H9 (cell line): Measurements from ENCODE around the gene PCBP1. TPM values are rescaled to one million over a fixed set of nuclear protein-coding genes. Genes with fewer than 3 reads are reported as not detected.
A peak's percentile ranks its signal among the peaks of the same experiment; 100 is the strongest.
"Not testable (repeated sequence)": the region's sequence is repeated elsewhere in the genome, so short reads cannot be mapped to it uniquely, and the experiment has no call there.

Source experiments
- DNase-seq: peaks from one replicate; pipeline ENCODE4 v3.0.0-alpha.2; 2017
- H2AFZ ChIP-seq: one replicate; pipeline ENCODE4 v1.6.1; 2013; ENCODE audit warnings: mild to moderate bottlenecking, low read length, control low read depth, moderate library complexity
- H2AK5ac ChIP-seq: 2 replicates; pipeline ENCODE4 v1.6.1; 2013; ENCODE audit warnings: low read length, control low read depth, mixed read lengths; ENCODE audit not compliant: insufficient read length
- H2BK120ac ChIP-seq: one replicate; pipeline ENCODE4 v1.6.1; 2013; ENCODE audit warnings: low read depth, mild to moderate bottlenecking, low read length, control low read depth, inconsistent platforms; ENCODE audit not compliant: poor library complexity, severe bottlenecking
- H2BK12ac ChIP-seq: 2 replicates; pipeline ENCODE4 v1.6.1; 2013; ENCODE audit warnings: low read length, control low read depth, mixed read lengths, low read depth; ENCODE audit not compliant: insufficient read length
- H2BK15ac ChIP-seq: 2 replicates; pipeline ENCODE4 v1.6.1; 2013; ENCODE audit warnings: low read depth, low read length, control low read depth
- H2BK20ac ChIP-seq: one replicate; pipeline ENCODE4 v1.6.1; 2013; ENCODE audit warnings: low read depth, mild to moderate bottlenecking, low read length, control low read depth, inconsistent platforms; ENCODE audit not compliant: poor library complexity, severe bottlenecking
- H2BK5ac ChIP-seq: 2 replicates; pipeline ENCODE4 v1.6.1; 2013; ENCODE audit warnings: low read length, control low read depth, mixed read lengths; ENCODE audit not compliant: insufficient read length
- H3K14ac ChIP-seq: 2 replicates; pipeline ENCODE4 v1.6.1; 2013; ENCODE audit warnings: low read length, control low read depth; ENCODE audit not compliant: insufficient read depth
- H3K18ac ChIP-seq: 2 replicates; pipeline ENCODE4 v1.6.1; 2013; ENCODE audit warnings: low read depth, mild to moderate bottlenecking, mixed read lengths, low read length, control low read depth; ENCODE audit not compliant: insufficient read length
- H3K23ac ChIP-seq: 2 replicates; pipeline ENCODE4 v1.6.1; 2013; ENCODE audit warnings: low read length, control low read depth, mixed read lengths, low read depth; ENCODE audit not compliant: insufficient read length
- H3K23me2 ChIP-seq: 2 replicates; pipeline ENCODE4 v1.6.1; 2013; ENCODE audit warnings: low read depth, mild to moderate bottlenecking, mixed read lengths, low read length, control low read depth; ENCODE audit not compliant: insufficient read length, poor library complexity, severe bottlenecking
- H3K27ac ChIP-seq: 2 replicates; pipeline ENCODE4 v1.5.1; 2013; ENCODE audit warnings: low read length, control low read depth, mixed read lengths, low read depth; ENCODE audit not compliant: insufficient read length
- H3K27me3 ChIP-seq: 2 replicates; pipeline ENCODE4 v1.6.1; 2013; ENCODE audit warnings: low read length, control low read depth, inconsistent platforms; ENCODE audit not compliant: insufficient read depth
- H3K4ac ChIP-seq: 2 replicates; pipeline ENCODE4 v1.6.1; 2013; ENCODE audit warnings: low read depth, mild to moderate bottlenecking, control low read depth, inconsistent platforms, low read length, moderate library complexity
- H3K4me1 ChIP-seq: 2 replicates; pipeline ENCODE4 v1.6.1; 2013; ENCODE audit warnings: low read length, control low read depth, inconsistent platforms; ENCODE audit not compliant: insufficient read depth
- H3K4me2 ChIP-seq: 2 replicates; pipeline ENCODE4 v1.6.1; 2013; ENCODE audit warnings: low read length, control low read depth, mixed read lengths; ENCODE audit not compliant: insufficient read length, insufficient read depth
- H3K56ac ChIP-seq: 2 replicates; pipeline ENCODE4 v1.6.1; 2013; ENCODE audit warnings: low read depth, mild to moderate bottlenecking, mixed read lengths, low read length, control low read depth; ENCODE audit not compliant: insufficient read length
- H3K79me1 ChIP-seq: 2 replicates; pipeline ENCODE4 v1.6.1; 2013; ENCODE audit warnings: low read depth, mild to moderate bottlenecking, moderate library complexity, low read length, control low read depth, inconsistent platforms; ENCODE audit not compliant: insufficient read depth, poor library complexity, severe bottlenecking
- H3K79me2 ChIP-seq: 2 replicates; pipeline ENCODE4 v1.6.1; 2013; ENCODE audit warnings: low read length, control low read depth, inconsistent platforms; ENCODE audit not compliant: insufficient read depth
- H3K9ac ChIP-seq: 2 replicates; pipeline ENCODE4 v1.6.1; 2013; ENCODE audit warnings: low read length, control low read depth, mixed read lengths; ENCODE audit not compliant: insufficient read length; ENCODE audit errors: extremely low read depth
- H3K9me3 ChIP-seq: one replicate; pipeline ENCODE4 v1.6.1; 2013; ENCODE audit warnings: low read depth, low read length, inconsistent platforms; ENCODE audit not compliant: control insufficient read depth
- H3T11ph ChIP-seq: one replicate; pipeline ENCODE4 v1.6.1; 2013; ENCODE audit warnings: mild to moderate bottlenecking, low read length, control low read depth, inconsistent platforms
- H4K20me1 ChIP-seq: one replicate; pipeline ENCODE4 v1.6.1; 2013; ENCODE audit not compliant: control insufficient read depth, insufficient read length, insufficient read depth
- H4K5ac ChIP-seq: 2 replicates; pipeline ENCODE4 v1.6.1; 2013; ENCODE audit warnings: low read depth, mild to moderate bottlenecking, mixed read lengths, low read length, control low read depth; ENCODE audit not compliant: insufficient read length
- H4K8ac ChIP-seq: replicated peaks from 2 replicates; pipeline ENCODE4 v1.6.1; 2013; ENCODE audit warnings: low read length, control low read depth, mixed read lengths, low read depth; ENCODE audit not compliant: insufficient read length
- H4K91ac ChIP-seq: 2 replicates; pipeline ENCODE4 v1.6.1; 2013; ENCODE audit warnings: low read depth, mild to moderate bottlenecking, moderate library complexity, mixed read lengths, low read length, control low read depth; ENCODE audit not compliant: insufficient read length
- H3K27ac Mint-ChIP-seq, 3 experiments: 2 replicates in 2 of 3; 3 replicates in 1 of 3; pipeline ENCODE4 v1.8.0; 2020 to 2021; ENCODE audit warnings: mixed read lengths in 3 of 3, mild to moderate bottlenecking in 1 of 3, moderate library complexity in 1 of 3
- H3K27me3 Mint-ChIP-seq: 2 replicates; pipeline ENCODE4 v1.8.0; 2021; ENCODE audit warnings: low read depth, mild to moderate bottlenecking, moderate library complexity, mixed read lengths
- H3K36me3 Mint-ChIP-seq, 3 experiments: 2 replicates in 2 of 3; 3 replicates in 1 of 3; pipeline ENCODE4 v1.8.0; 2020 to 2021; ENCODE audit warnings: low read depth in 3 of 3, mixed read lengths in 3 of 3; ENCODE audit not compliant: insufficient read depth in 1 of 3
- H3K4me1 Mint-ChIP-seq, 2 experiments: 2 replicates each; pipeline ENCODE4 v1.8.0; 2020; ENCODE audit warnings: mixed read lengths in 2 of 2
- H3K4me3 Mint-ChIP-seq, 2 experiments: 2 replicates in 1 of 2; 3 replicates in 1 of 2; pipeline ENCODE4 v1.8.0; 2020 to 2021; ENCODE audit warnings: mild to moderate bottlenecking in 2 of 2, mixed read lengths in 2 of 2, moderate library complexity in 1 of 2
- H3K9me3 Mint-ChIP-seq, 2 experiments: 2 replicates in 1 of 2; 3 replicates in 1 of 2; pipeline ENCODE4 v1.8.0; 2020; ENCODE audit warnings: mild to moderate bottlenecking in 2 of 2, mixed read lengths in 2 of 2, moderate library complexity in 1 of 2
- WGBS: extraction: QIAGEN DNeasy Blood & Tissue Kit; methylation state at CpG from one replicate; pipeline ENCODE4 v1.1.7; 2013; ENCODE audit warnings: missing lambda C conversion rate, low lambda C conversion rate, mixed read lengths; ENCODE audit not compliant: insufficient read length; ENCODE audit errors: extremely low coverage; 5-methylcytosine and 5-hydroxymethylcytosine counted together
- total RNA-seq: library from RNA; stranded (reverse); gene quantifications from 2 replicates; pipeline ENCODE4 v1.2.1, GENCODE V29; 2021
- TF ChIP-seq, protein P1 (sequence below): fragments of 200-600 bp; sonication (generic); conservative IDR thresholded peaks from 3 replicates; pipeline ENCODE4 v1.8.0; 2021; ENCODE audit warnings: antibody characterized with exemption, mild to moderate bottlenecking

Gene PCBP1
- total RNA-seq, 1 experiment from 2014 or later: 457 TPM

DNA sequence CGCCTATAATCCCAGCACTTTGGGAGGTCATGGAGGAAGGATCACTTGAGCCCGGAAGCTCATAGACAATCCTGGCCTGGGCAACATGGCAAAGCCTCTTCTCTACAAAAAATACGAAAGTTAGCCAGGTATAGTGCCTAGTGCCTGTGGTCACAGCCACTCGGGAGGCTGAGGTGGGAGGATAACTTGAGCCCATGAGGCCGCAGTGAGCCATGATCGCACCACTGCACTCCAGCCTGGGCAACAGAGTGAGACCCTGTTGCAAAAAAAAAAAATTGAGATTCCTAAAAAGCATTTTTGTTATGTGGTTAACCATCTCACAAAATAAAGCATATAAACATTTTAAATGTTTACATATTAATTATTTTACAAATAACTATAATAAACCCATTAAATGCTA, 13.9 kb downstream of the PCBP1 start:
- Histone ChIP-seq H3K4me1 (peaks cover 2% of the 10 kb centered on the region; the same call in 1 of the 2 replicates), H3K79me1 (no peaks in the 10 kb centered on the region), H2AK5ac (no peak overlapping the region), H3K23ac (no peak overlapping the region), H2BK20ac (no peak overlapping the region), H2BK12ac (no peak overlapping the region), H2BK120ac (no peak overlapping the region), H4K8ac (no peak overlapping the region), H3K14ac (no peak overlapping the region), H3K23me2 (no peaks in the 10 kb centered on the region), H3K4ac (no peak overlapping the region), H3K79me2 (no peaks in the 10 kb centered on the region), H3K18ac (no peak overlapping the region), H4K5ac (no peak overlapping the region), H3T11ph (no peak overlapping the region), H3K9ac (no peak overlapping the region), H4K20me1 (no peaks in the 10 kb centered on the region), H3K56ac (no peak overlapping the region), H3K27ac (no peak overlapping the region), H3K4me2 (no peak overlapping the region), H2BK15ac (no peak overlapping the region), H2AFZ (no peak overlapping the region), H2BK5ac (no peak overlapping the region), H3K27me3 (no peaks in the 10 kb centered on the region), H4K91ac (no peak overlapping the region), H3K9me3 (no peaks in the 10 kb centered on the region)
- no peaks in the 10 kb centered on the region for H3K27me3 Mint-ChIP-seq
- no peak overlapping the region for H3K4me3 Mint-ChIP-seq
- no peak for DNase-seq
- TF ChIP-seq, protein P1, sequence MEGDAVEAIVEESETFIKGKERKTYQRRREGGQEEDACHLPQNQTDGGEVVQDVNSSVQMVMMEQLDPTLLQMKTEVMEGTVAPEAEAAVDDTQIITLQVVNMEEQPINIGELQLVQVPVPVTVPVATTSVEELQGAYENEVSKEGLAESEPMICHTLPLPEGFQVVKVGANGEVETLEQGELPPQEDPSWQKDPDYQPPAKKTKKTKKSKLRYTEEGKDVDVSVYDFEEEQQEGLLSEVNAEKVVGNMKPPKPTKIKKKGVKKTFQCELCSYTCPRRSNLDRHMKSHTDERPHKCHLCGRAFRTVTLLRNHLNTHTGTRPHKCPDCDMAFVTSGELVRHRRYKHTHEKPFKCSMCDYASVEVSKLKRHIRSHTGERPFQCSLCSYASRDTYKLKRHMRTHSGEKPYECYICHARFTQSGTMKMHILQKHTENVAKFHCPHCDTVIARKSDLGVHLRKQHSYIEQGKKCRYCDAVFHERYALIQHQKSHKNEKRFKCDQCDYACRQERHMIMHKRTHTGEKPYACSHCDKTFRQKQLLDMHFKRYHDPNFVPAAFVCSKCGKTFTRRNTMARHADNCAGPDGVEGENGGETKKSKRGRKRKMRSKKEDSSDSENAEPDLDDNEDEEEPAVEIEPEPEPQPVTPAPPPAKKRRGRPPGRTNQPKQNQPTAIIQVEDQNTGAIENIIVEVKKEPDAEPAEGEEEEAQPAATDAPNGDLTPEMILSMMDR: no peak
- H3K9me3 Mint-ChIP-seq: no peaks in the 10 kb centered on the region
- peaks cover 22 to 26% of the 10 kb centered on the region in 2 experiments for H3K4me1 Mint-ChIP-seq
- H3K27ac Mint-ChIP-seq: peak overlapping the region in 1 of 3 experiments; percentile 22; a peak in 1 of 7 replicates
- no peaks in the 10 kb centered on the region for H3K36me3 Mint-ChIP-seq
- WGBS: no CpG with 5 or more reads among the region's 6 CpGs

DNA sequence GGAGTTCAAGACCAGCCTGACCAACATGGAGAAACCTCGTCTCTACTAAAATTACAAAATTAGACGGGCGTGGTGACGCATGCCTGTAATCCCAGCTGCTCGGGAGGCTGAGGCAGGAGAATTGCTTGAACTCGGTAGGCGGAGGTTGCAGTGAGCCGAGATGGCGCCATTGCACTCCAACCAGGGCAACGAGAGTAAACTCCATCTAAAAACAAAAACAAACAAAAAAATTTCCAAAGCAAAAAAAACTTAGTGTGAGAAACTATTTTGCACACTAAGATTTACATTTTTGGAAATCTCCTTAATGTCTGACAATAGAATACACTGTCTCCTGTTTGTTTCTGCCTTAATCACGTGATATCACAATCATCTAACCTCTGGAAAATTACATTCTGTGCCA, 14.4 kb downstream of the PCBP1 start:
- not testable (repeated sequence) for H3K27me3 Mint-ChIP-seq, H3T11ph ChIP-seq, H3K23ac ChIP-seq, H3K79me1 ChIP-seq, H3K27me3 ChIP-seq, H3K9ac ChIP-seq, H4K5ac ChIP-seq, H3K36me3 Mint-ChIP-seq, H3K4me3 Mint-ChIP-seq, H2BK120ac ChIP-seq, H3K4me1 ChIP-seq, H3K56ac ChIP-seq, H2AFZ ChIP-seq, H3K23me2 ChIP-seq, H2BK20ac ChIP-seq, H3K14ac ChIP-seq, H4K8ac ChIP-seq, H3K18ac ChIP-seq, H2BK15ac ChIP-seq, H4K20me1 ChIP-seq, H2BK5ac ChIP-seq, H3K79me2 ChIP-seq, H3K27ac ChIP-seq, H3K9me3 Mint-ChIP-seq, H3K27ac Mint-ChIP-seq, H3K4me2 ChIP-seq, H4K91ac ChIP-seq, H2AK5ac ChIP-seq, H3K4ac ChIP-seq, H3K9me3 ChIP-seq, DNase-seq, H2BK12ac ChIP-seq
- no CpG with 5 or more reads among the region's 11 CpGs for WGBS
- peaks cover 22 to 26% of the 10 kb centered on the region in 2 experiments for H3K4me1 Mint-ChIP-seq
